NCI-H187 (cell line): Measurements from ENCODE around the gene LHFPL3.
A peak's percentile ranks its signal among the peaks of the same experiment; 100 is the strongest.

Experiments used
- DNase-seq, 2 experiments: peaks; one replicate each; lab custom pipeline; 2025; lab: John Stamatoyannopoulos, UW

Gene LHFPL3

GRCh38 chr7:104371216-104371979 is 43.0 kb downstream of the LHFPL3 start:
- no peak for DNase-seq

- DNase-seq: no peak
Measured at GRCh38 chr7:104371980-104372357, 43.6 kb downstream of the LHFPL3 start.

- DNase-seq: no peak
Measured at GRCh38 chr7:104382616-104383015, 54.2 kb downstream of the LHFPL3 start.

GRCh38 chr7:104386943-104387342 is 58.5 kb downstream of the LHFPL3 start:
- DNase-seq: no peak

- no peak for DNase-seq
Measured at GRCh38 chr7:104388222-104388621, 59.8 kb downstream of the LHFPL3 start.

GRCh38 chr7:104395162-104395561 is 66.8 kb downstream of the LHFPL3 start:
- DNase-seq: no peak

GRCh38 chr7:104397442-104397841 is 69.0 kb downstream of the LHFPL3 start:
- peak in 1 of 2 experiments; percentile 15 for DNase-seq

- DNase-seq: no peak
Measured at GRCh38 chr7:104408371-104408770, 80.0 kb downstream of the LHFPL3 start.

- DNase-seq: no peak
Measured at GRCh38 chr7:104410742-104411141, 82.3 kb downstream of the LHFPL3 start.

- DNase-seq: peak; percentile 32 to 37
Measured at GRCh38 chr7:104412911-104413310, 84.5 kb downstream of the LHFPL3 start.

GRCh38 chr7:104414216-104414615 is 85.8 kb downstream of the LHFPL3 start:
- no peak for DNase-seq

GRCh38 chr7:104415700-104416099 is 87.3 kb downstream of the LHFPL3 start:
- no peak for DNase-seq

GRCh38 chr7:104416866-104417393 is 88.5 kb downstream of the LHFPL3 start:
- no peak for DNase-seq

- no peak for DNase-seq
Measured at GRCh38 chr7:104431930-104432329, 103.5 kb downstream of the LHFPL3 start.

- no peak for DNase-seq
Measured at GRCh38 chr7:104434129-104434528, 105.7 kb downstream of the LHFPL3 start.

- no peak for DNase-seq
Measured at GRCh38 chr7:104442481-104442880, 114.1 kb downstream of the LHFPL3 start.

GRCh38 chr7:104444017-104444416 is 115.6 kb downstream of the LHFPL3 start:
- no peak for DNase-seq

GRCh38 chr7:104445393-104445792 is 117.0 kb downstream of the LHFPL3 start:
- DNase-seq: no peak

- no peak for DNase-seq
Measured at GRCh38 chr7:104450861-104451260, 122.5 kb downstream of the LHFPL3 start.

GRCh38 chr7:104453190-104453589 is 124.8 kb downstream of the LHFPL3 start:
- DNase-seq: no peak

- no peak for DNase-seq
Measured at GRCh38 chr7:104458875-104459274, 130.5 kb downstream of the LHFPL3 start.

GRCh38 chr7:104469166-104469820 is 140.9 kb downstream of the LHFPL3 start:
- no peak for DNase-seq

- no peak for DNase-seq
Measured at GRCh38 chr7:104480529-104480928, 152.1 kb downstream of the LHFPL3 start.
